ENCODE results near the gene CFAP300.

The CFAP300 gene

DNA sequence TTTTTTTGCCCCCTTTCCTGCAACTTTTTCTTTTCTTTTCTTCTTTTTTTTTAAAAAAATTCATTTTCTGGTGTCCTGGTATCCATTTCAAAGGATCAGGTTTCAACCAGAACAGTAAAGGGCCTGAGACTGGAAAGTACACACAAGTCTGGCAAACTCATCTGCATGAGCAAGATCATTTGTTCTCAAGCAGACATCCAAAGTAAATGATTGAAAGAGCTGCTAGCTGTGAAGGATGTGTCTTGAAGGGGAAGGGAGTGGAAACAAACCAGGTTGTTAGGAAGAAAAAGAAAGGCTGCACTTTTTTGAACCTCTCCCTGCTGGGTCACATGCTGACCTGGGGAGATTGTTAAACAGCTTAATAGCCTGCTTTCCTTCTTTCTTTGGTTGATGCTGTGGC is 68.3 kb downstream of the CFAP300 start:
- TF ChIP-seq SIN3A (IDR thresholded peaks at IDR 0.05; ENCODE audit: borderline replicate concordance, insufficient read depth, low read length) = no peak
- TF ChIP-seq FOXP2 (optimal IDR thresholded peaks at IDR 0.05; ENCODE audit: borderline replicate concordance, extremely low read depth, extremely low read length, insufficient read depth) = no peak
- TF ChIP-seq, protein P1, sequence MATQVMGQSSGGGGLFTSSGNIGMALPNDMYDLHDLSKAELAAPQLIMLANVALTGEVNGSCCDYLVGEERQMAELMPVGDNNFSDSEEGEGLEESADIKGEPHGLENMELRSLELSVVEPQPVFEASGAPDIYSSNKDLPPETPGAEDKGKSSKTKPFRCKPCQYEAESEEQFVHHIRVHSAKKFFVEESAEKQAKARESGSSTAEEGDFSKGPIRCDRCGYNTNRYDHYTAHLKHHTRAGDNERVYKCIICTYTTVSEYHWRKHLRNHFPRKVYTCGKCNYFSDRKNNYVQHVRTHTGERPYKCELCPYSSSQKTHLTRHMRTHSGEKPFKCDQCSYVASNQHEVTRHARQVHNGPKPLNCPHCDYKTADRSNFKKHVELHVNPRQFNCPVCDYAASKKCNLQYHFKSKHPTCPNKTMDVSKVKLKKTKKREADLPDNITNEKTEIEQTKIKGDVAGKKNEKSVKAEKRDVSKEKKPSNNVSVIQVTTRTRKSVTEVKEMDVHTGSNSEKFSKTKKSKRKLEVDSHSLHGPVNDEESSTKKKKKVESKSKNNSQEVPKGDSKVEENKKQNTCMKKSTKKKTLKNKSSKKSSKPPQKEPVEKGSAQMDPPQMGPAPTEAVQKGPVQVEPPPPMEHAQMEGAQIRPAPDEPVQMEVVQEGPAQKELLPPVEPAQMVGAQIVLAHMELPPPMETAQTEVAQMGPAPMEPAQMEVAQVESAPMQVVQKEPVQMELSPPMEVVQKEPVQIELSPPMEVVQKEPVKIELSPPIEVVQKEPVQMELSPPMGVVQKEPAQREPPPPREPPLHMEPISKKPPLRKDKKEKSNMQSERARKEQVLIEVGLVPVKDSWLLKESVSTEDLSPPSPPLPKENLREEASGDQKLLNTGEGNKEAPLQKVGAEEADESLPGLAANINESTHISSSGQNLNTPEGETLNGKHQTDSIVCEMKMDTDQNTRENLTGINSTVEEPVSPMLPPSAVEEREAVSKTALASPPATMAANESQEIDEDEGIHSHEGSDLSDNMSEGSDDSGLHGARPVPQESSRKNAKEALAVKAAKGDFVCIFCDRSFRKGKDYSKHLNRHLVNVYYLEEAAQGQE (IDR thresholded peaks at IDR 0.05; ENCODE audit: insufficient read depth in 1 of 2, low read depth in 2 of 2, low read length in 2 of 2) = no peak
- no peak for TF ChIP-seq TAF1 (IDR thresholded peaks at IDR 0.05; ENCODE audit: borderline replicate concordance, insufficient read depth, low read length)

DNA sequence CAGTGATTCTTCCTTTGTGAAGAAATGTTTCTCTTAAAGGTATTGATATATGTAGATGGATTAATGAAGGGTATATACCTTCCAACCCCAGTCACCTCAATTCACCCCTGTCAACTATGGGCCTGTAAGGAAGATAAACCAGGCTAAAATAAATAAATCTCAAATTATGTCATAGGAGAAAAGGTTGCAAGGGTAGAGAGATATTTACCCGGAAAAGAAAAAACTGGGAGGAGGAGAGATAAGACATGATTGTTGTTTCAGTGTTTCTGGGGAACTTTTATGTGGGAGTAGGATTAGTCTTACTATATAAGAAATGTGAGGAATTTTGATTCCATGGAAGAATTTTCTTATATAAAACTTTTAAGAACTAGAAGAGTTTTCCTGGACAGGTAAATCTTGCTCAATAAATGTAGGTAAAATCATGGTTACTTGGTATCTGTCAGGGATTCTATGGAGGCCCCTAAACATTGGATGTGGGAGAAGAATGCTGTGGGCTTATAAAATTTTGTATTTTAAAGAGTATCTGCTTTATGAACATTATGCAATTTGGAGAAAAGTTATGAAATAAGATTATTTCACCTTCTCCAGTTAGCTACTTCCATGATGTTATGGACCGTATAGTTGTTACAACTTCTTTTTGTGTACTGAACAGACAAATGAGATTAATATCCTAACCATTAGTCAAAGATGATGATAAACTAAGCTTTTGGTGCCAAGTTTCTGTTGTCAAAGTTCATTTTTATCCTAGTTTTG is 69.4 kb downstream of the CFAP300 start:
- no peak for TF ChIP-seq FOXP2 (optimal IDR thresholded peaks at IDR 0.05; ENCODE audit: borderline replicate concordance, extremely low read depth, extremely low read length, insufficient read depth)
- TF ChIP-seq SIN3A (IDR thresholded peaks at IDR 0.05; ENCODE audit: borderline replicate concordance, insufficient read depth, low read length) = no peak
- TF ChIP-seq, protein P1 (IDR thresholded peaks at IDR 0.05; ENCODE audit: insufficient read depth in 1 of 2, low read depth in 2 of 2, low read length in 2 of 2) = no peak
- TF ChIP-seq TAF1 (IDR thresholded peaks at IDR 0.05; ENCODE audit: borderline replicate concordance, insufficient read depth, low read length) = no peak
- no peak for TF ChIP-seq POLR2AphosphoS5 (IDR thresholded peaks at IDR 0.05; ENCODE audit: low read depth, low read length)

DNA sequence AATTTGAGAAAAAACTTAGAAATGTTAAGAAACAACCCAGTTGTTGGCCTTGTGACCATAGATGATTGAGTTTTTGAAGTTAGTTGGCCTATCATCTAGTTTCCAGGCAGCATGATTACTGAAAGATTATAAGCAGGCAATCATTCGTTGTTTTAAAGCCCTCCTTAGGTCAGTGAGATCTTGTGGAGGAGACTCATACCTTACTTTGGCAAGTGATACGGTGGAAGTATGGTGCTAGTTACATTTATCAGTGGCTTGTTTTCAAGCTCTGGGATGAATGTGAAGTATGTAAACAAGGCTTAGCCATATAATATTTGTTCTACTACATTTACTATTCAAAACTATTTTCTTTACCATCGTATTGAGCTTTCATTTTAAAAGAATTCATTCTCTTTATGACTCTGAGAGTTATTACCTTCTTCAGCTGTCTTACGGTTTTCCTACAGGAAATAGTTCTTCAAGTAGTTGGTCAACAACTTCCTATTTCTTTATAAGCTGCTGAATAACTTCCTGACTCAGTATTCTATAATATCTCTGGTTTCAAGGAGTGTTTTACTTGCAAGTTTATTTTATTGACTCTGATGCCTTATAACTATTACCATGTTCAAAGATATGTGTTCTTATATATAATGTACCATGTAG is 70.4 kb downstream of the CFAP300 start:
- TF ChIP-seq TAF1 (IDR thresholded peaks at IDR 0.05; ENCODE audit: borderline replicate concordance, insufficient read depth, low read length) (no peak), FOXP2 (optimal IDR thresholded peaks at IDR 0.05; ENCODE audit: borderline replicate concordance, extremely low read depth, extremely low read length, insufficient read depth) (no peak)

DNA sequence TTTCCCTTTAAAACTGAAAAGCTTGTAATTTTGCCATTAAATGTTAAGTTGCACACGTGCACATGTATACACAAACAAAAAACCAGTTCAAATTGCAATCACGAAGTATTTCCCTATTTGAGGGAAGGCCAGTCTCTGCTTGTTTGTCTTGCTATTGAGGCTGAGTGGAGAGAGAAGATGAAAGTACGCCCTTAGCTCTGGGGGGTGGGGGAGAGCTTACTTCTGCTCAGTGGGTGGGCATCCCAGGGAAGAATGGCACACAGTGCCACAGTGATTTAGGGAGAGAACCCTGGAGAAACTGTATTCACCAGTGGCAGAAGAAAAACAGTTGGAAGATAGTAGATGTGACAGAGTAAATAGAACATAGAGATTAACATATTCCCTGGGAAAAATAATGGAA is 71.7 kb downstream of the CFAP300 start:
- TF ChIP-seq, protein P1 (IDR thresholded peaks at IDR 0.05; ENCODE audit: insufficient read depth in 1 of 2, low read depth in 2 of 2, low read length in 2 of 2) = no peak
- no peak for TF ChIP-seq FOXP2 (optimal IDR thresholded peaks at IDR 0.05; ENCODE audit: borderline replicate concordance, extremely low read depth, extremely low read length, insufficient read depth)
- TF ChIP-seq TAF1 (IDR thresholded peaks at IDR 0.05; ENCODE audit: borderline replicate concordance, insufficient read depth, low read length) = no peak
- TF ChIP-seq POLR2AphosphoS5 (IDR thresholded peaks at IDR 0.05; ENCODE audit: low read depth, low read length) = no peak
- TF ChIP-seq SIN3A (IDR thresholded peaks at IDR 0.05; ENCODE audit: borderline replicate concordance, insufficient read depth, low read length) = no peak

DNA sequence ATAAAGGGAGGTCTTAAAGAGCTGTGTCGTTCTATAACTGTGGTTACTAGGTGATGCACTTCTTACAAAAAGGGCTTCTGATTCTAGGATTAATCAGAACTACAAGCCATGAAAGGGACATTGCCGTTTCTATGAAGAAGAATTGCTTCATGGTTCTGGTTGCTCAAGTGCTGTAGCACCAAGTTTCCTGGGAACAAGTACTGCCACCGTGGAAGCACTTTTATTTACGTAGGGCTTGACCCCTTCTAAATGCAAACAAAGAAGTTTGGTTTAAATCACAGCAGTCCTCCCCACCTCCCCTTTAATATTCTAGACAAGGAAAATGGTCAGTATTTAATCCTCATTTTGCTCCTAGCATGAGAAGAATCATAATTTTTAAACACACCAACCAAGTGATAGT is 72.8 kb downstream of the CFAP300 start:
- TF ChIP-seq SIN3A (IDR thresholded peaks at IDR 0.05; ENCODE audit: borderline replicate concordance, insufficient read depth, low read length) (no peak), TAF1 (IDR thresholded peaks at IDR 0.05; ENCODE audit: borderline replicate concordance, insufficient read depth, low read length) (no peak), POLR2AphosphoS5 (IDR thresholded peaks at IDR 0.05; ENCODE audit: low read depth, low read length) (no peak), FOXP2 (optimal IDR thresholded peaks at IDR 0.05; ENCODE audit: borderline replicate concordance, extremely low read depth, extremely low read length, insufficient read depth) (no peak)
- TF ChIP-seq, protein P1 (IDR thresholded peaks at IDR 0.05; ENCODE audit: insufficient read depth in 1 of 2, low read depth in 2 of 2, low read length in 2 of 2) = no peak
